Activated CD4-positive, alpha-beta T cell treated with anti-CD3 and anti-CD28 coated beads, Interleukin-2, amount 50 U/mL, for 1 hour (primary cell): ENCODE measurements around the gene STING1.
"Not testable (repeated sequence)": the region's sequence is repeated elsewhere in the genome, so short reads cannot be mapped to it uniquely, and the experiment has no call there.

ENCODE experiments used
- DNase-seq: peaks from one replicate; pipeline ENCODE4 v3.0.0-alpha.2; 2020

Gene STING1

DNA sequence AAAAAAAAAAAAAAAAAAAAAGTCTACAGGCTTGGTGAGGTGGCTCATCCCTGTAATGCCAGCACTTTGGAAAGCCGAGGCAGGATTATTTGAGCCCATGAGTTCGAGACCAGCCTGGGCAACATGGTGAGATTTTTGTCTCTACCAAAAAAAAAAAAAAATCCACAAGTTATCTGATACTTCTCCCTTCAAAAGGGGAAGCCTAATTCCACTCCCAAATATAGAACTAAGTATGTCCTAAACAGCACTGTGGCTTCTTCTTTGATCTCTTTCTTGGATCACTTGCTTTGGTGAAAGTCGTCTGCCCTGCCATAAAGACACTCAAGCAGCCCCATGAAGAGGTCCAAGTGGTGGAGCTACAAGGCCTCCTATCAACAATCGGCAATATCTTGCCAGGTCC is 18.8 kb upstream of the STING1 start:
- no peak for DNase-seq

DNA sequence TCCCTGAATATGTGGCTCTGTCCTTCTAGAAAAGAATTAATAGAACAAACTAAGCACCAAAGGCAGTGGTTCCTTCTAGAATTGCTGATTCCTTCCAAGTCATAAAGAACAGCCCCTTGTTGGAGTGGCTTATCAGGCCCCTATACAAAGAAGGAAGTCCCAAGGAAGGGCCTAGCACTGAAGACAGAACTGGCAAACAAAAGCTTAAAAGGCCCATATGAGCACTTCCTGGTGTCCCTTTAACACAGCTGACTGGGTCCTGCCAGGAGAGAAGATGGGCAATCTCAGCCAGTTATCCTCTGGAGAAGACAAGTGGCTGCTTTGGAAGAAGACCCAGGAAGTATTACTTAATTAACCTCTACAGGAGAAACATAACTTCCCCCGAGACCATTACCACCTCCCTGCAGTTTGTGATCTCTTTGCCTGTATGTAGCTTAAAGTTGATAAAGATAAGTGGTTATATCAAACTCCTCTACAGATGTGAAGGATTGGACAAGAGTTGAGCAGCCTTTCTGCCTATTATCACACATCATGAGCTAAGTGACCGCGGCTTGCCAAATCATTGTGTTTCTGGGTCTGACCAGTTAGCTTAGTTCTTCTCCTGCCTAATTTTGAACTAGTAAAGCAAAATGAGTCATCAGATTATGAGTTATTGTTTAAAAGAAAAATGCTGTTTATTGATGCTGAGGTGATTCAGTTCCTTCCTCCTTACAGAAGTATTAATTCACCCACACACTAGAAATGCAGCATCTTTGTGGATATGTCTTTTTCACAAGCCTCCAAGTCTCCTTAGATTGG is 13.3 kb upstream of the STING1 start:
- no peak for DNase-seq

DNA sequence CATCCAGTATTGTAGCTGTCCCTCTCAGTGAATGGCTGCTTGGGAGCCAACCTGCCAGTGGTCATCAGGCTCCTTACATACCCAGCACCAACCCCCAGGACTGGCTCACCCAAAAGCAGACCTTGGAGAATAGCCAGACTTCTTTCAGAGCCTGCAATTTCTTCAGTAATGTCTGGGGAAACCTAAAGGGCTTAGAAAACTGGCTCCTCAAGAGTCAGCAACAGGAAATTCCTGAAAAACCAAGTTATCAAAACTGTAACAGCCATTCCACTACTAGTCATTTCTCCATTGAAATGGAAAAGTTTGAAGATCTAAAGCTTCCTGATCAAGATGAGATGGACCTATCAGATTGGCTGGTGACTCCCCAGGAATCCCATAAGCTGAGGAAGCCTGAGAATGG is 12.3 kb upstream of the STING1 start:
- no peak for DNase-seq

DNA sequence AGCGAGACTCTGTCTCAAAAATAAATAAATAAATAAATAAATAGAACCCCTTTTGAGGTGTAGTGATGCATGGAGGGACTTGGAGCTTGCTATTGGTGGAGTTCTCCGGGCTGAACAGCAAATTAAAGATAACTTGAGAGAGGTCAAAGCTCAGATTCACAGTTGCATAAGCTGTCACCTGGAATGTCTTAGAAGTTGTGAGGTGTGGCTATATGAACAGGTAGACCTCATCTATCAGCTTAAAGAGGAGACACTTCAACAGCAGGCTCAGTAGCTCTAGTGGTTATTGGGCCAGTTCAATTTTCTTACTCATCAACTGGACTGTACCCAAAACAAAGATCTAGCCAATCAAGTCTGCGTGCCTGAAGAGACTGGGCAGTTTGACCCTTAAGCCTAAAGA is 11.7 kb upstream of the STING1 start:
- DNase-seq = no peak

DNA sequence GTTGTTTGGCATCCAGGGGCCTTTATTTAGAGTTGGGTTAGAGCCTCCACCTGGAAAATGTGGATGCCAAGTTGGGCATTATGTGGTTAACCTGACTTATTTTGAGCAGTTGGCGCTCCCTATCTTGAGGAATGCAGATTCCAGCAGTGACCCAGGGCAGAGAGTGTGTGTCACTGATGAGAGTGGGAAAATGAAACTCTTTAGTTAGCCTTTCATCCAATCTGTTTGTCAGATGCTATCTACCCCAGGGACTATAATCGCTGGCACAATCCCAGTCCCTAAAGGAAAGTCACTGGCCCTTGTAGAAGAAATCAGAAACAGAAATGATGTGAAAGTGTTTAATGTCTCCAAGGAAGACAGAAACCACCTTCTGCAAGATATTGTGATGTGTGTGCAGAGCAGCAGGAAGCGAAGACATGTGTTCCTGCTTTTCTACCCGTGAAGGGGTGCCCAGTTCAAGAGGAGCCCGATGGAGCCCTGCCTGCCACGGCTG is 10.2 kb upstream of the STING1 start:
- no peak for DNase-seq

DNA sequence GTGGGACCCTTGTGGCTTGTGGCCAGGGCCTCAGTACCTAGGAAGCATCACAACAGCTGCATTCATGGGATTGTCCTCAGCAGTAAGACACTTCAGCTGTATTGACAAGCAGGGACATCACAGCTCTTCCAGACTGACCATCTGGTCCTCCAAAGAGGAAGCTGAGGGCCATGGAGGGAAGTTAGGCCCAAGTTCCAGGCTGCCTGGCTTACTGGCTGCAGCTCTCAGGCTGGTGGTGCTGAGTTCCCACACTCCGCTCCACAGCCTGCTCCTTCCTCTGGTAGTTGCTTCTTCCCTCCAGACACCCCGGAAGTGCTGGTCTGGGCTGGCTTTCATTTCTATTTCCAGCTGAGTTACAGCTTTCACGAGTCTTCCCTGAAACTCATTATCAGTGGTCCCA is 5.7 kb upstream of the STING1 start:
- no peak for DNase-seq

DNA sequence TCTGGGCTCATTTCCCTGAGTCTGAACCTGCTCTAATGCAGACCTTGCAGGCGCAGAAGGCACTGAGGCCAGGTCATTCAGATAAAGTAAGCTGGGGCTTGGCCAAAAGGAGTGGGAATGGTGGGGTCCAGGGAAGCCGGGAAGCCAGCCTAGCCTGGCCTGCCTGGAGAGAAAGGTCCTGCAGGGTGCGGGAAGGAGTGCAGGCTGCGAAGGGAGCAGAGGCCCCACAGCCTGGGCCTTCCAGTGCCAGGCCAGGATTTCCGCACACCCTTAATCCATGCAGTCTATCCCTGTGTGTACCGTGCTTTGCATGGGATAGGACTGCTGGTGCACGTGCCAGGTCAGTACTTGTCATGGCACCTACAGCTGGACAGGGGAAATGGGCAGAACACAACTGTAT is 3.6 kb upstream of the STING1 start:
- no peak for DNase-seq

DNA sequence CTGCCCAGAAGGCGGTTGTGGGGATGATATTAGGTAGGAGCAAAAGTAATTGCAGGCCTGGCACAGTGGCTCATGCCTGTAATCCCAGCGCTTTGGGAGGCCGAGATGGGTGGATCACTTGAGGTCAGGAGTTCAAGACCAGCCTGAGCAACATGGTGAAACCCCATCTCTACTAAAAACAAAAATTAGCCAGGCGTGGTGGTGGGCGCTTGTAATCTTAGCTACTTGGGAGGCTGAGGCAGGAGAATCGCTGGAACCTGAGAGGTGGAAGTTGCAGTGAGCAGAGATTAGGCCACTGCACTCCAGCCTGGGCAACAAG is 291 bp upstream of the STING1 start:
- DNase-seq = not testable (repeated sequence)

DNA sequence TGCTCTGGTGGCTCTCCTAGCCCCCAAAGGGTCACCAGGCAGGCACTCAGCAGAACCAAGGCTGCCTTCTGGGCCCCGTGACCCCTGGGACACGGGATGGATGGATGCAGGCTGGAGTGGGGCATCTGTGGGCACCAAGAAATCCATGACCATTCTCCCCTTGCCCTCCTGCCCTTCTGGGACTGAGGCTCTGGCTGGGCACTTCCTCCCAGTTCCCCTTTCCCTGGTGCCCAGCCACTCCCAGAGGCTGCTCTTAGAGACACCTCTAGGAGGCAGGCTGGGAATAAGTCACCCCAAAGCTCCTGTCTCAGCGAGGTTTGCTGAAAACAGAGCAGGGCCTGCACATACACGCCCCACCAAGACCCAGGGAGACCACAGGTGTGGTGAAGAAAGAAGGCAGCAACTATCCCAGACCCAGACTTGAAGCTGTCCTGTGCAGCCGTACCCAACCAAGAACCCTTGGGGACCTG is 943 bp downstream of the STING1 start:
- no peak for DNase-seq

DNA sequence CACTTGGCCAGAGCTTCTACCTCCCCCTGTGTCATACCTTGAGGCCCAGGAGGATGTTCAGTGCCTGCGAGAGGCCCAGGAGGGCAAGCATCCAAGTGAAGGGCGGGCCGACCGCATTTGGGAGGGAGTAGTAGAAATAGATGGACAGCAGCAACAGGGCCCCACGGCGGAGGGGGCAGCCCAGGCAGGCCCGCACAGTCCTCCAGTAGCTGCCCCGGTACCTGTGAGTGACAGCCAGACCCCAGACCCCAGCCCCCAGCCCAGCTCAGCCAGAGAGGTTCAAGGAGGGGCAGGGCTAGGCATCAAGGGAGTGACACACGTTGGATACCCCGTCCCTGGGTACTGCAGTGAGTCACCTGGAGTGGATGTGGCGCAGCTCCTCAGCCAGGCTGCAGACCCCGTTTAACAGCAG is 1.4 kb downstream of the STING1 start:
- peak; percentile 48 for DNase-seq

DNA sequence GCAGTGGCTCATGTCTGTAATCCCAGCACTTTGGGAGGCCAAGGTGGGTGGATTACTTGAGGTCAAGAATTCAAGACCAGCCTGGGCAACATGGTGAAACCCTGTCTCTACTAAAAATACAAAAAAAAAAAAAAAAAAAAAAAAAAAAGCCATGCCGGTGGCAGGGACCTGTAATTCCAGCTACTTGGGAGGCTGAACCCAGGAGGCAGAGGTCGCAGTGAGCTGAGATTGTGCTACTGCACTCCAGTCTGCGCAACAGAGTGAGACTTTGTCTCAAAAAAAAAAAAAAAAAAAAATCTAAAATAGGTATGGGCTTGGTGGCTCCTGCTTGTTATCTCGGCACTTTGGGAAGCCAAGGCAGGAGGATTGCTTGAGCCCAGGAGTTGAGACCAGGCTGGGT is 2.8 kb downstream of the STING1 start:
- DNase-seq = not testable (repeated sequence)

DNA sequence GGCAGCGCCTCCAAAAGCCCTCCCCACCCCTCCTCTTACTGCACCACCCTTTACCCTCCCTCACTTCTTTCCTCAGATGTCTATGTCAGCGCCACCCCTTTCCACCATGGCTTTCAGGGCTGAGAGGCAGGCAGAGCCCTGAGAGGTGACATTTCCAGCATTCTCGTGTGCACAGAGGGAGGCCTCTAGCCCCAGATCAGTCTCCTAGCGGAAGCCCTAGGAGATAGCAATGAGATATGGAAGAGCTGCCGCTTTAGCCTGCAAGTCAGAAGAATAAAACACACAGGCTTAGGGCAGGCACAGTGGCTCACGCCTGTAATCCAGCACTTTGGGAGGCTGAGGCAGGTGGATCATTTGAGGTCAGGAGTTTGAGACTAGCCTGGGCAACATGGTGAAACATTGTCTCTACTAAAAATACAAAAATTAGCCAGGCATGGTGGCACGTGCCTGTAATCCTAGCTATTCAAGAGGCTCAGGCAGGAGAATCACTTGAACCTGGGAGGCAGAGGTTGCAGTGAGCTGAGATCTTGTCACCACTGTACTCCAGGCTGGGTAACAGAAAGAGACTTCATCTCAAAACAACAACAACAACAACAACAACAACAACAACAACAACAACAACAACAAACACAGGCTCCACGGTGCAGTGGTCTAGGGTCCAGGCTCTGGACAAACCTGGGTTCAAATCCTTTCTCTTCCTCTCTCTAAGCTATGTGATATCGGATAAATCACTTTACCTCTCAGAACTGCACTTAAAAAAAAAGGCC is 3.7 kb downstream of the STING1 start:
- DNase-seq = not testable (repeated sequence)

DNA sequence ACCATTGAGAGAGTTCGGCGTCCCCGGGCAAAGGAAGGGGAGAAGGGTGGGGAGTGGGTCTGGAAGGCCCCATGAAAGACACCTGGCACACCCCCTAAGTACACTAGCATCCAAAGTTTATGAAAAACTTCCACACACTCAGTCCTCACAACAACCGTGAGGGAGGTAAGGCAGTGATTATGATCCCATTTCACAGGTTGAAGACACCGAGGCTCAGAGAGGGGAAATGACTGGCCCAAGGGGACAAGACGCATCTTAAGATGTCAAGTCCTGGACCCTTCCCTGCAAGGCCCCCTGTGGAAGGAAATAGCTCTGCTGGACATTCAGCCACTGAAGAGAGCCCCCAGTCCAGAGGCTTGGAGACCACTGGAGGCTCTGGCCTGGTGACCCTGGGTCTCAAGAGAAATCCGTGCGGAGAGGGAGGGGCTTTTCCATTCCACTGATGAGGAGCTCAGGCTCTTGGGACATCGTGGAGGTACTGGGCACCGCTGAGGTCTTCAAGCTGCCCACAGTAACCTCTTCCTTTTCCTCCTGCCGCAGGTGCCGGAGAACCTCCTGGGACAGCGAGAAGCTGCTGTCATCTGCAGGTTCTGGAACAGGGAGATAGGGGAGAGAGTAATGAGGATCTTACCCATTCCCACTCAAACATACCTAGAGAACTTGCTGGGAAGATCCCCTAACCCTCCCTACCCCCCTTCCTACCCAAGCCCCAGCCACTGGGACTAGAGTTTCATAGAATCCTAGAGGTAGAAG is 6.5 kb downstream of the STING1 start:
- DNase-seq = no peak

DNA sequence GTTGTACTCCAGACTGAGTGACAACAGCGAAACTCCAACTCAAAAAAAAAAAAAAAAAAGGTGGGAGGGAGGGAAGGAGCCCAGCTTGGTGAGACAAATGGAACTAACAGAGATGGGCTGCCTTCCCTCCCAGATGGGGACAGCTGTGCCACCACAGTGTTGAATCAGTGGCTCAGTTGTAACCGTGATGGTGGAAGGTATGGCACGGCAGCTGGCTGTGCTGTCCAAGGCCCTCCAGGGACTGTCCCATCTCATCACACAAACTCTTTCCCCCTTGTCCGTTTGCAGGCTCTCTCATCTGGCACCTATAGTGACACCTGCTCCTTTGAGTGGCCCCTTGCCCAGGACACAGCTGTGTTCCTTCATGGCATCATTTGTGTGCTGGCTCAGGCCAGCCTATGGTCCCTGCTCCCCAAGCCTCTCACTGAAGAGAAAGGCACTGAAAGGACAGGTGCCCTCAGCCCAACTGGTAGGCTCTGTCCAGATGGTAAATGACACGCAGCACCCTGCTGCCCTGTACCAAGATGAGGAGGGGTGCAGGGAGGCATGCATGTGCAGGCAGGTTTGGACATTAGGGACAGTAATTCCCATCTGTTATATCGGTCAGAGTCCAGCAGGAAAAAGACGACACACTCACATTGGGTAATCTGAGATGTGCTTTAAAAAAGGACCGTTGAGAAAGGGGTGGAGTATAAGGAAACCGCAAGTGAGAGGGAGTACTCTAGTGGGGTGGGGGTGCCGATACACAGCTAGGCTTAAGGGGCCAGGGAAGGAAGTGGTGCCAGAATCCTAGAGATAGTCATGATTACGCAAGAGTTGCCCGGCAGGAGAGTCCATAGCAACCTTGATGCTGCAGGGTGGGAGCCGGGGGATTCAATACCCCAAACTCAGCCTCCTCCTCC is 7.4 kb downstream of the STING1 start:
- DNase-seq = no peak

DNA sequence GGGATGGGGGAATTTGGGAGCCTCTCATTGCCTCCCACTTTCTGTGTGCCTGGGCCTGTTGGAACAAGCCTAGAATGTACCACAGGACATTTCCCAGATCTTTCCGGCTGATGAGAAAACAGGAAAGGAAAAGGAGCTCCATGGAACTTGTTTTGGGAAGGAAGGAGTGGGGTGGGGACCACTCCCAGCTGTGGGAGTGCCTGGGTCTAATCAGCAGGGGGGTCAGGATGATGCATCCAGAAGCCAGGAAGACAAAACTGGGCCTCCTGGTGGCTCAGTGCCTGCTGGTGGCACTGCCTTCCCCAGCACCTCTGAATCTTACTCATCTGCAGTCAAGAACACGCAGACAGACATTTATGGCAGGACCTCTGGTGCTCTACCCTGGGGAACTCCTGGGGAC is 9.0 kb downstream of the STING1 start:
- DNase-seq = no peak

DNA sequence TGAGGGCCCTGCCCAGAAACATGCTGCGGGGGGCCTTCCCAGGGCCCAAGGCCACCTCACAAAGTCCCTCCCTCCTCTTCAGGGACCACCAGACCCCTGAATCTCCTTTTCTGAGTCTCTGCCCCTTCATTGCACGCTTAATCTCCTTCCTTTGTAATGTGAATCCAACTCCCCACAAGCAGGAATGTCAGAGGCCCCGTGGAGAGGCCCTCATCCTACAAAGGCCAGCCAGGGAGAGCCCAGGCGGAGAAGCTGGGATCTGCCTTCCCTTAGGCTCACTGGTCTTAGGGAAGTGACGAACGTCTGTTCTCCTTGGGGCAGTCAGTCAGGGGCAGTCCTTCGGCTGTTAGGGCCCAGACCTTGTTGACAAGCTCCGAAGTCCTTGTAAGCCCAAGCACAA is 9.5 kb downstream of the STING1 start:
- DNase-seq = no peak

DNA sequence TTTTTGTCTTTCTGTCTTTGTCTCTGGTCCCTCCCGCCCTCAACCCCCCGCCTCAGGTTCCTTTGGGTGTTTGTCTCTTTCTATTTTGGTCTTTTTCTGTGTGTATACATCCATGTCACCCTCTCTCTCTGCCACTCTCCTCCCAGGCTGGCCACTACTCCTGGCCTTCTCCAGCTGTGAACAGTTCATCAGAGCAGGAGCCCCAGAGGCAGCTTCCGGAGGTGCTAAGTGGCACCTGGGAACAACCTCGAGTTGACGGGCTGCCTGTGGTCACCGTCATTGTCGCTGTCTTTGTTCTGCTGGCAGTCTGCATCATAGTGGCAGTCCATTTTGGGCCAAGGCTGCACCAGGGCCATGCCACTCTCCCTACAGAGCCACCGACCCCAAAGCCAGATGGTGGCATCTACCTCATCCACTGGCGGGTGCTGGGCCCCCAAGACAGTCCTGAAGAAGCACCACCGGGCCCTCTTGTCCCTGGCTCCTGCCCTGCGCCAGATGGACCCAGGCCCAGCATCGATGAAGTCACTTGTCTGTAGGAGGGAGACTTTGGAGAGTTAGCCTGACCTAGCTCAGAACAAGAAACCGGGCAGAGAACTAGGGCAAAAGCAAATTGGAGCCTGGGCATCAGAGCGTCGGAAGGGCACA is 10.1 kb downstream of the STING1 start:
- no peak for DNase-seq

DNA sequence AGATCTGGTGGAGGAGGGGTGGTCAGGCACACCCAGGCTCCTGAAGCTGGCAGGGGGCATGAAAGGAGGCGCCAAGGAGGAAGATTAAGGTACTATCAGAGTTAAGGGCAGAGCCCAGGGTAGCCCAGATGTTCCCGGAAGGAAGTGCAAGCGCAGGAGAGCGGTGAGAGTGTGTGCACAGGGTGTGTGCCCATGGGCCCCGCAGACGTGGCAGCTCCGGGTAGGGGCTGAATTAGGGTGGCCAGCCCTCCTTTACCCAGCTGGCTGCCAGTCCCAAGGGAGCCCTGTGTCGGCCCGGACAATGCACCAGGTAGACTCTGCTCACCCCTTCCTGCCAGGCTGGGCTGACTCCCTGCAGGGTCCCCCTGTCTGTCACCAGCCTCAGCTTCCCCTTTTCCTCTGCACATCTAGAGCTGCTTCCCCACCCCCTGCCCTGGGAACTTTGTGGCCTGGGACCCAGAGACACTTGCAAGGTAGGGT is 11.7 kb downstream of the STING1 start, which contains the start of gene SMIM33:
SMIM33 (plus strand) TSS at position 184 of the 480 bp plus-strand sequence; CDS start at position 302, 118 bp downstream.
- DNase-seq = no peak

DNA sequence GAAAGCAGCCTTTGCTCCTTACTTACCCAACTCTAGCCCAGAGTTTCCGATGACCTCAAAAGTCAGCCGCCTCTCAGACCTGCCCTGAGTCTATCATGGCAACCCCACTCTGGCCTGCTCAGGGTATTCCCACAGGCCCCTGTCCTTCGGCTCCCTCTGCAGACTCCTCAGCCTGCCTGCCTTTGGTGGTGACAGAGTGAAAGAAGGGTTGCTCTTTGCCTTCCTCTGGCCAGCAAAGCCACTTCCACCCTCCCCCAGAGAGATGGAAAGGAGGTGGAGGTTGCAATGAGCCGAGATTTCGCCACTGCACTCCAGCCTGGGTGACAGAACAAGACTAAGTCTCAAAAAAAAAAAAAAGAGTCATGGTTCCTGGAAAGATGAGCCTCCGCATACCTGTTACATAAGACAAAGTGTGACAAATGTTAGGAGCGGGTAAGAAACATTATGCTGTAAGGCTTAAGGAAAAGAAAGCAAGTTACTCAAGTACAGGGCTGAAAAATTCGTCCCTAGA is 14.1 kb downstream of the STING1 start:
- no peak for DNase-seq

DNA sequence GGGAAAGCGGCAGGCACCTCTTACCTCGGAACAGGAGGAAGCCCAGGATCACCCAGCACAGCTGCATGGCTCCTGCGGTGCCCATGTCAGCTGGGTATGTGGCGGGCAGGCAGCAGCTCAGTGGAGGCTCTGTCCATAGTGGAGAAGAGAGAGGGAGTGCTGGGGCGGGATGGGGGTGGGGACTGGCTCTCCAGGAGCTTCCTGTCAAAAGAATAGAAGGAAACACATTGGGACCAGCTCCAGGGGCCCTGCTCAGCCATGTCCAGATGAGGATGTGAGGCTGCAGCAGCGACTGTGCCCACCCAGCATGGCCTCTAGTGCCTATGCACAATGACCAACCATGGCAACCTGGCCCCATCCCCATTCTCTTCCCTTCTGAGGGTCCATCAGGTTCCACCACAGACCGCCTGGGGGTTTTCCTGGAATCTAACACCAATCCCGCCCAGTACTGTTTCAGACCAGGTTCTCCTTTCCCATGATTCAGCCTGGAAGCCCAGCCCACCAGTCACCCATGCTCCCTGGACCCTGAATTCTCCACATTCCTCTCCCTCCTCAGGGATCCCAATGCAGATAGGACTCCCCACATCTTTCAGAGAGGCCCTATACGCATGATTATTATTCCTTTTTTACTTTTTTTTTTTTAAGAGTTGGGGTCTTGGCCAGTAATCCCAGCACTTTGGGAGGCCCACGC is 19.8 kb downstream of the STING1 start, which contains the start of gene ECSCR:
ECSCR (minus strand) TSS at position 158 of the 691 bp plus-strand sequence; CDS start at position 85, 73 bp downstream.
- no peak for DNase-seq

DNA sequence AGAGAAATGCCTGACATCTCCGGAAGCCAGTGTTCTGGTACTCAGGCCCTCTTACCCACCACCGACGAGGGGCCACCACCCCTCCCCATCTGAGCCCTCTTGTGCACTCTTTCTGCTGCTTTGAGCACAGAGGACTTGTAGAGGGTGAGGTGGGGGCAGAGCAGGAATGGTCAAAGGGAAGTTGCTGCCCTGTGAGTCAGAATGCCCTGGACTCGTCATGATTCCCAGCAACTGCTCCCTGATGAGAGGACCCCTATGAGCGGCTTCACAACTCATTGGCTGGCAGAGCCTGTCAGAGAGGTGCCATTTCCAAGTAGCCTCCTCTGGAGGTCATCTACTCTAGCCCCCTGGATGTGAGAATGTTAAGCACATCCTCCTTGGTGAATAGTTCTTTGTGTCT is 20.9 kb downstream of the STING1 start:
- no peak for DNase-seq
